Frontal cortex (tissue), 4 donors: ENCODE data around the gene ABHD12. TPM values are rescaled to one million over a fixed set of nuclear protein-coding genes. Genes with fewer than 3 reads are reported as not detected.

ENCODE experiments used
- DNase-seq, 2 donors: peaks; one replicate each; pipeline ENCODE4 v3.0.0; 2012; ENCODE audit warnings: low spot score in 2 of 2
- FAIRE-seq: peaks from 2 replicates; lab custom pipeline; 2012; peaks lifted over from hg19 to GRCh38; lab: Jason Lieb, UNC
- total RNA-seq: library from RNA; depleted of rRNA; stranded (reverse); fragments of >200 nt; gene quantifications from one replicate; pipeline ENCODE4 v1.2.3, GENCODE V29; 2014
- donor health status: control.
- donor health status: control.
- donor health status: control.

ABHD12 gene
- total RNA-seq, 1 donor from 2014 or later, result 42.8 TPM

GRCh38 chr20:25282796-25283195, 107.8 kb downstream of the ABHD12 start:
- DNase-seq (no peak), FAIRE-seq (no peak)

DNA sequence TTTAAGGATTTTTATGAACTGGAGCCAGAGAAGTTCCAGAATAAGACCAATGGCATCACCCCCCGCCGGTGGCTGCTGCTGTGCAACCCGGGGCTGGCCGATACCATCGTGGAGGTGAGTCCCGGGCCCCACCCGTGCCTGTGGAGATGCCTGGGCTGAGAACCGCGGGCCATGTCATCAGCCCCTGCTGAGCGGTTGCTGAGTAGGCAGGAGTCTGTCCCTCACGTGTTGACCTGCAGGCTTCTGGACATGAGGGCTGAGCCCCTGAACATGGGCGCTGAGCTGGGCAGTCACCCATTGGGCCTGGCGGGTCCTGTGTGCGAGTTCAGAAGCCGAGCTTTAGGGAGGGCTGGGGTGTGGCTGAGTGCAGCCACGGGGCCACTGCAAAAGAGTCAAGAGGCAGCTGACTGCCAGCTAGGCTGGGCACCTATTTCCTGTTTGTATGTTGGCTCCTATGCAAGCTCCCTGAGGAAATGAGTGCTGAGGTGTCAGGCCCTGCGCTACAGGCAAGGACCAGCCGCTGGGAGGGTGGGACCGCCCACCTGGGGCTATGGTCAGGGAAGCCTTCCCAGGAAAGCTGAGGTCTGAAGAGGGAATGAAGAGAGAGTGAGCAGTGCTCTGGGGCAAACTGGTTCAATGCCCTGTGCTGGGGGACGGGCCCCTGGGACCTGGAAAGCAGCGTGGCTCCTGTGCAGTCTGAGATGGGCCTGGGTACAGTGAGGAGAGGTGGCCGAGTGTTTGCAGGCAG, 108.4 kb downstream of the ABHD12 start:
- no peak for DNase-seq
- FAIRE-seq, result no peak

GRCh38 chr20:25281541-25281991, 109.1 kb downstream of the ABHD12 start:
- no peak for DNase-seq
- FAIRE-seq, result no peak

DNA sequence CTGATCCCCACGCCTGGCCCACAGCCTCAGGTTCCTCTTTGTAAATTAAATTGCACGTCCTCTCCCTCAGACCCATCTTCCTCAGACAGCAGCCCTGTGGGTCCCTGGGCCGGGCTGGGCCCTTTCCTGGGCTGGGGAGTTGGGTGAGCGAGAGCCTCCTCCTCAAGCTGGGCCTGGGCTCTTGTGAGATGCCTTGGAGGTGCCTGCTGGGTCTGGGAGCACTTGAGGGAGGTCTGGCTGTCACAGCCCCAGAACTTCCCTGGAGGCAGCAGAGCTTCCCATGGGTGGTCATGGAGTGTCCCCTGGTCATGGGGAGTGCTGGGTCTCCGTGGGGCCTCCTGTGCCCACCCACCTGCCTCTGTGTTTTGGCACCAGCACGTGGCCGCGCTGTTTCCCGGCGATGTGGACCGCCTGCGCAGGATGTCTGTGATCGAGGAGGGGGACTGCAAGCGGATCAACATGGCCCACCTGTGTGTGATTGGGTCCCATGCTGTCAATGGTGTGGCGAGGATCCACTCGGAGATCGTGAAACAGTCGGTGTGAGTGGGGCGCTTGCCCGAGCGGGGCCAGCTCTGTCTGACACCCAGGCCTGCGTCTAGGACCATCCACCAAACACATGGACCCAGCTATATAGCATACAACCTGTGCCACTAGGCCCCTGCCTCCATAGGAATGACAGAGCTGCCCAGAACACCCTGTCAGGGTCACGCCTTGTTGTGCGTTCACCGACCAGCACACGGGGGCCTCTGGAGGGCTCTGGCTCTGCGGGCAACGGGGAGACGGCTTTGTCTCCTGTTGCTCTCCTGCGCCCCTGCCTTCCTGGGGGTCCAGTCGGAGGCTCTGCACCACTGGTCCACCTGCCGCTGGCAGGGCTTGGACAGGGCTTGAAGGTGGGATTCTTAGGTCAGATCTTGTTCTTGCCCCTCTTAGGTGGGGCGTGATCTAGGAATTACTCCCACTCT, 109.8 kb downstream of the ABHD12 start:
- no peak for FAIRE-seq
- DNase-seq, result no peak

DNA sequence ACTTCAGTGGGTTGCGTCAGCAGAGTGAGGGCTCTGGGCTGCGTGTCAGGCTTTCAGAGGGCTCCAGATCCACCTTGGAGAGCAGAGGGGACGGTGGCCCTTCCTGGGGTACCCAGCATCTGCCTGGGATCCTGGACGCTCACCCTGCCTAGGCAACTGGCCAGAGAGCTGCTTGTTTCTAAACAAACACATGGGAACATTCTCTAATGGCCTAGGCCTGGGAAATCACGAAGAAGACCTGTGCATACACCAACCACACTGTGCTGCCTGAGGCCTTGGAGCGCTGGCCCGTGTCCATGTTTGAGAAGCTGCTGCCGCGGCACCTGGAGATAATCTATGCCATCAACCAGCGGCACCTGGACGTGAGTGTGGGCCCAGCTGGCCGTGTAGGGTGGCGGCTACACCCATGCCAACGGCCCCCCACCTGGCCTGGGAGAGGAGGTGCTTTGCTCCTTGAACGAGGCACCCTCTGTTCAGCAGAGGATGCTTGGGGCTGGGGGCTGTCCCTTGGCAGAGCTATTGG, 110.5 kb downstream of the ABHD12 start:
- DNase-seq, result no peak
- no peak for FAIRE-seq

GRCh38 chr20:25279403-25279802, 111.2 kb downstream of the ABHD12 start:
- FAIRE-seq (no peak), DNase-seq (no peak)

- DNase-seq, result no peak
- FAIRE-seq, result no peak
Observed at GRCh38 chr20:25278636-25279361, 111.8 kb downstream of the ABHD12 start.

- DNase-seq (no peak), FAIRE-seq (no peak)
Observed at GRCh38 chr20:25277941-25278521, 112.6 kb downstream of the ABHD12 start.

GRCh38 chr20:25277051-25277801, 113.4 kb downstream of the ABHD12 start:
- FAIRE-seq (no peak), DNase-seq (no peak)

- FAIRE-seq, result no peak
- no peak for DNase-seq
Observed at GRCh38 chr20:25276533-25277050, 114.0 kb downstream of the ABHD12 start.

- no peak for FAIRE-seq
- DNase-seq, result no peak
Observed at GRCh38 chr20:25275813-25276532, 114.7 kb downstream of the ABHD12 start.

DNA sequence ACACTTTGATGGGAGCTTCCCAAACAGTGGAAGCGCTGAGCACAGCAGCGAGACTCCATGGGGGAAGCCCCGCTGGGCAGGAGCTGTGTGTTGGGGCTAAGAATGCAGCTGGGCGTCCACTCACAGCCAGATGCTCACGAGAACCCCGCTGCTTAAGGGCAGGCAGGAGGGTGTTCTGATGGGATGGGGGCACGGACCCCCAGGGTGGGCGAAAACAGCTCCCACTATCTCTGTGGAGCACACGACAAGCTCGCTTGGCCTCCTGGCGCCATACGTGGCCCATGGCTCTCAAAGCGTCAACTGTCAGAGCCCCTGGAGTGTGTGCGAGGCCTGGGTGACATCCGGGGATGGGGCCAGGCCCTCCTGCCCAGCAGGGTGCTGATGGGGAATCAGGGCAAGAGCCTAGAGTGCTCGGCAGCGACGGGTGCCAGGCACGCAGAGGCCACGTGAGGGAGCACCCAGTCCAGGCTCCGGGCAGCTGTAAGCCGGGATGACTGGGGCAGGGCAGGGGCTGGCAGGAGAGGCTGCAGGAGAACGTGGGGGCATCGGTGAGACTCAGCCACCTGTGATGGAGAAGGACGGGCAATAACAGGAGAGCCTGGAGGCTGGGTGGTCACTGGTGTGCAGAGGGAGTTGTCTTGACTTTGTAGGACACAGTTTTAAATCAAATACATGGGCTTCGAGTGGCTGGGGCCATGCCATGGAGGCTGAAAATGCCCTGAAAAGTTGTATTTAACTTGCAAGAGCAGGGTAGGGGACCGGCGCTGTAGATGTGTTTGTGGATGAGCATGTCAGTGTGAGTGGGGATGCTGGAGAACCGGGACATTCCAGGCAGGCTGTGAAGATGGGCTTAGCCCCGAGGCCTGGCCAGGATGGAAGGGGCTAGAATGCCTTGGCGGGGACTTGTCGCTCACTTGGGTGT, 115.5 kb downstream of the ABHD12 start:
- FAIRE-seq, result no peak
- DNase-seq, result no peak

DNA sequence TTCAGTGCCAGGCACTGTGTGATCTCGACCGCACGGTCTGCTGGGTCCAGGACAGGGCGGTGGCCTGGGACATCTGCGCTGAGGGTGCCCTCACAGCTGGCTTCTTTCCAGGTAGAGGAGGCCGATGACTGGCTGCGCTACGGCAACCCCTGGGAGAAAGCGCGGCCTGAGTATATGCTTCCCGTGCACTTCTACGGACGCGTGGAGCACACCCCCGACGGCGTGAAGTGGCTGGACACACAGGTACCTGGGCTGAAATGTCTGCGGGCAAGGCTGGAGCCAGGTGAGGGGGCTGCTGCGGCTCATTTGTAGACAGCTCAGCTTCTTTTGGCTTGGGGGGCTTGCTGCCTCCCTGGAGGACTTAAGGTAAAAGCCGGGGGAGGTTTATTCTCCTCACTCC, 116.2 kb downstream of the ABHD12 start:
- FAIRE-seq (no peak), DNase-seq (no peak)

DNA sequence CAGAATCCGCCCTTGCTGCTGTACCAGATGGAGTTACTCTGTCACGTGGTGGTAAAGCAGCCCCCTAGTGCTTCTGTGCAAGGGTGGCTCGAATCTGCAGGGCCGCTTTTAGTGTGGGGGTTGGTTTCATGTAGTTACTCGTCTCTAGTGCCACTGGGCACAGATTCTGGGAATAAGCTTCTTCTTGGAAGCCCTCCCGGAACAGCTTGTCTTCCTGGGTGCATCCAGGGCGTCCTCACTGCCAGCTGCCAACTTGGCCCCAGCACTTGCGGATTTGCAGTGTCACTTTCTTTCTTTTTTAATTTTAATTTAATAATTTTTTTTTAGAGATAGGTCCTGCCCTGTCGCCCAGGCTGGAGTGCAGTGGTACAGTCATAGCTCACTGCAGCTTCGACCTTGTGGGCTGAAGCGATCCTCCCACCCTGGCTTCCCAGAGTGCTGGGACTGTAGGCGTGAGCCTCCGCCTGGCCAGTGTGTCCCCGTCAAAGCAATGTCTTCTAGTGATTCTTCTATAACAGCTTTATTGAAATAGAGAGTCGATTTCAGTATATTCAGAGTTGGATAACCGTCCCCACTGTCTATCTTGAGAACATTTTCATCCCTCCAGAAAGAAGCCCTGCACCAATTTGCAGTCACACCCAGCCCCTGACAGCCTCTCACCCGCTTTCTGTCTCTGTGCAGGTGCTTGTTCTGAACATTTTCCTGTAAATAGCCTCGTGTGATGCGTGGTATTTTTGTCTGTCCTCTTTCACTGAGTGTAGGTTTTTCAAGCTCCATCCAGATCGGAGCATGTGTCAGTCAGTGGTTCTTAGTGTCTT, 116.9 kb downstream of the ABHD12 start:
- no peak for DNase-seq
- no peak for FAIRE-seq

GRCh38 chr20:25273046-25273445, 117.6 kb downstream of the ABHD12 start:
- FAIRE-seq, result no peak
- DNase-seq, result no peak
